HepG2 (cell line): ENCODE results near the gene CDH2. TPM values are rescaled to one million over a fixed set of nuclear protein-coding genes. Genes with fewer than 3 reads are reported as not detected.

Source experiments
- ATF6 ChIP-seq: sonication (generic); formaldehyde crosslinking; conservative IDR thresholded peaks from 2 replicates; pipeline ENCODE4 v1.4.0; 2020; ENCODE audit warnings: missing genetic modification reagents
- GPBP1L1 ChIP-seq: sonication (generic); formaldehyde crosslinking; IDR thresholded peaks from 2 replicates; pipeline ENCODE4 v1.5.0; 2020; ENCODE audit warnings: mild to moderate bottlenecking, missing genetic modification reagents
- GZF1 ChIP-seq: sonication (generic); formaldehyde crosslinking; IDR thresholded peaks from 2 replicates; pipeline ENCODE4 v1.5.1; 2020; ENCODE audit warnings: mild to moderate bottlenecking, missing genetic modification reagents
- HBP1 ChIP-seq: IDR thresholded peaks from 2 replicates; pipeline ENCODE4 v1.6.1; 2016; ENCODE audit warnings: low read depth, control low read depth
- HHEX ChIP-seq: IDR thresholded peaks from 2 replicates; pipeline ENCODE4 v1.6.1; 2016; ENCODE audit warnings: control low read depth
- HOXA7 ChIP-seq: sonication (generic); formaldehyde crosslinking; IDR thresholded peaks from 2 replicates; pipeline ENCODE4 v1.8.1; 2022; ENCODE audit warnings: mild to moderate bottlenecking, missing genetic modification reagents, moderate library complexity
- IKZF1 ChIP-seq: fragments of 450-650 bp; IDR thresholded peaks from 2 replicates; pipeline ENCODE4 v1.7.1; 2016
- JDP2 ChIP-seq: sonication (generic); formaldehyde crosslinking; IDR thresholded peaks from 2 replicates; pipeline ENCODE4 v1.8.1; 2022; ENCODE audit warnings: missing genetic modification reagents, borderline replicate concordance
- NCOR1 ChIP-seq: fragments of 200-600 bp; sonication (generic); IDR thresholded peaks from 2 replicates; pipeline ENCODE4 v1.7.0; 2017; ENCODE audit warnings: antibody characterized with exemption, low read length, borderline replicate concordance
- PCBP1 ChIP-seq: fragments of 200-400 bp; formaldehyde crosslinking; IDR thresholded peaks from 2 replicates; pipeline ENCODE4 v1.6.1; 2017; ENCODE audit warnings: mild to moderate bottlenecking, low read depth, low read length, borderline replicate concordance
- RBFOX2 ChIP-seq: fragments of 200-400 bp; formaldehyde crosslinking; IDR thresholded peaks from 2 replicates; pipeline ENCODE4 v1.6.1; 2017; ENCODE audit warnings: low read depth, mild to moderate bottlenecking, low read length
- SETDB1 ChIP-seq: sonication (generic); formaldehyde crosslinking; IDR thresholded peaks from 2 replicates; pipeline ENCODE4 v1.5.1; 2020; ENCODE audit warnings: missing genetic modification reagents, mild to moderate bottlenecking, borderline replicate concordance
- SOX5 ChIP-seq: IDR thresholded peaks from 2 replicates; pipeline ENCODE4 v1.6.1; 2016; ENCODE audit warnings: borderline replicate concordance
- SUZ12 ChIP-seq: fragments of 150-350 bp; IDR thresholded peaks from 2 replicates; pipeline ENCODE4 v1.6.1; 2014; ENCODE audit warnings: low read depth, low read length
- TFAP4 ChIP-seq: sonication (generic); IDR thresholded peaks from 2 replicates; pipeline ENCODE4 v1.6.1; 2016; ENCODE audit warnings: low read depth, borderline replicate concordance
- ZNF142 ChIP-seq: sonication (generic); formaldehyde crosslinking; IDR thresholded peaks from 2 replicates; pipeline ENCODE4 v1.4.0; 2020; ENCODE audit warnings: missing genetic modification reagents
- ZNF143 ChIP-seq: sonication (generic); formaldehyde crosslinking; IDR thresholded peaks from 2 replicates; pipeline ENCODE4 v1.4.0; 2020; ENCODE audit warnings: missing genetic modification reagents
- ZNF234 ChIP-seq: sonication (generic); formaldehyde crosslinking; conservative IDR thresholded peaks from 2 replicates; pipeline ENCODE4 v1.5.1; 2020; ENCODE audit warnings: mild to moderate bottlenecking, missing genetic modification reagents
- ZNF24 ChIP-seq: fragments of 450-650 bp; IDR thresholded peaks from 2 replicates; pipeline ENCODE4 v1.6.1; 2017; ENCODE audit warnings: antibody characterized with exemption, mild to moderate bottlenecking
- ZNF468 ChIP-seq: sonication (generic); formaldehyde crosslinking; IDR thresholded peaks from 2 replicates; pipeline ENCODE4 v1.8.0; 2022; ENCODE audit warnings: mild to moderate bottlenecking, moderate library complexity, missing genetic modification reagents
- ZNF883 ChIP-seq: sonication (generic); formaldehyde crosslinking; IDR thresholded peaks from 2 replicates; pipeline ENCODE4 v1.5.1; 2020; ENCODE audit warnings: mild to moderate bottlenecking, missing genetic modification reagents; ENCODE audit errors: not compliant biosample characterization
- polyA plus RNA-seq, 8 experiments: library from polyadenylated mRNA; depleted of rRNA in 3 of 8; stranded (reverse) in 7 of 8; unstranded in 1 of 8; fragments of >200 nt; fragmentation: Illumina TruSeq in 4 of 8; extraction: Trizol in 4 of 8; gene quantifications; 2 replicates each; pipeline versions ENCODE4 v1.2.1 to v1.2.3, GENCODE V29; 2011 to 2016; ENCODE audit warnings: low read depth in 4 of 8, missing spikeins in 1 of 8, mixed read lengths in 1 of 8; ENCODE audit not compliant: insufficient read depth in 1 of 8
- total RNA-seq, 5 experiments: library from RNA; depleted of rRNA; stranded (reverse); fragments of >200 nt; fragmentation: Illumina TruSeq; extraction: Trizol; gene quantifications; 2 replicates each; pipeline ENCODE4 v1.2.3, GENCODE V29; 2016; ENCODE audit warnings: low read depth in 1 of 5

The CDH2 gene
- total and polyA plus RNA-seq, 2 of the 13 experiments (the other 11 are each of a cell fraction or from before 2014, with no cell fraction given): 18.6 to 36.1 TPM

GRCh38 chr18:28091197-28091596 is 85.7 kb downstream of the CDH2 start (continued):
- TF ChIP-seq ZNF142 (CRISPR knock-in tag) (no peak), HBP1 (CRISPR knock-in tag) (no peak), HOXA7 (CRISPR knock-in tag) (no peak), HHEX (CRISPR knock-in tag) (no peak), SETDB1 (CRISPR knock-in tag) (no peak), RBFOX2 (0 out of 2 replicates have a peak, but pooled peaks have one; percentile 19), ZNF143 (CRISPR knock-in tag) (no peak), GPBP1L1 (no peak), GZF1 (CRISPR knock-in tag) (no peak), ZNF24 (no peak), TFAP4 (no peak), PCBP1 (no peak), NCOR1 (peak; percentile 96), IKZF1 (no peak), SOX5 (CRISPR knock-in tag) (peak; percentile 75; the same call in 1 of the 2 replicates), ZNF883 (CRISPR knock-in tag) (no peak), ATF6 (CRISPR knock-in tag) (no peak), JDP2 (CRISPR knock-in tag) (no peak), ZNF468 (CRISPR knock-in tag) (no peak), SUZ12 (no peak), ZNF234 (no peak)
